ENCODE data around the gene SFXN5.

SFXN5 gene

GRCh38 chr2:73035899-73036711 lies 35.4 kb downstream of the SFXN5 start:
- Histone ChIP-seq H3K36me3 (ENCODE audit: low read depth) (0 out of 2 replicates have a peak, but pooled peaks cover 4% of the 10 kb centered on the region), H3K9me3 (ENCODE audit: severe bottlenecking) (no peaks in the 10 kb centered on the region), H3K4me1 (ENCODE audit: insufficient read depth, poor library complexity, severe bottlenecking) (no peaks in the 10 kb centered on the region), H3K4me3 (ENCODE audit: severe bottlenecking) (no peak overlapping the region), H3K27ac (ENCODE audit: poor library complexity, severe bottlenecking) (no peak overlapping the region), H3K27me3 (ENCODE audit: insufficient read depth, poor library complexity, severe bottlenecking) (no peaks in the 10 kb centered on the region)
- ATAC-seq (ENCODE audit: low read depth), result no peak
- TF ChIP-seq CTCF (IDR thresholded peaks at IDR 0.05; ENCODE audit: poor library complexity, severe bottlenecking), result no peak
- no peak for DNase-seq (ENCODE audit: low spot score)

- ATAC-seq (ENCODE audit: low read depth), result no peak
- H3K27ac ChIP-seq (ENCODE audit: poor library complexity, severe bottlenecking), result no peak overlapping the region
- H3K27me3 ChIP-seq (ENCODE audit: insufficient read depth, poor library complexity, severe bottlenecking), result no peaks in the 10 kb centered on the region
- H3K4me1 ChIP-seq (ENCODE audit: insufficient read depth, poor library complexity, severe bottlenecking), result no peaks in the 10 kb centered on the region
- no peak for DNase-seq (ENCODE audit: low spot score)
- H3K4me3 ChIP-seq (ENCODE audit: severe bottlenecking), result no peak overlapping the region
- no peak for TF ChIP-seq CTCF (IDR thresholded peaks at IDR 0.05; ENCODE audit: poor library complexity, severe bottlenecking)
- no peaks in the 10 kb centered on the region for H3K9me3 ChIP-seq (ENCODE audit: severe bottlenecking)
- 0 out of 2 replicates have a peak, but pooled peaks cover 4% of the 10 kb centered on the region for H3K36me3 ChIP-seq (ENCODE audit: low read depth)
Measured at GRCh38 chr2:73034661-73035375, 36.7 kb downstream of the SFXN5 start.

- ATAC-seq (ENCODE audit: low read depth), result peak; percentile 38; the same call in 1 of the 3 replicates
- DNase-seq (ENCODE audit: low spot score), result no peak
Measured at GRCh38 chr2:73033766-73034381, 37.6 kb downstream of the SFXN5 start.

DNA sequence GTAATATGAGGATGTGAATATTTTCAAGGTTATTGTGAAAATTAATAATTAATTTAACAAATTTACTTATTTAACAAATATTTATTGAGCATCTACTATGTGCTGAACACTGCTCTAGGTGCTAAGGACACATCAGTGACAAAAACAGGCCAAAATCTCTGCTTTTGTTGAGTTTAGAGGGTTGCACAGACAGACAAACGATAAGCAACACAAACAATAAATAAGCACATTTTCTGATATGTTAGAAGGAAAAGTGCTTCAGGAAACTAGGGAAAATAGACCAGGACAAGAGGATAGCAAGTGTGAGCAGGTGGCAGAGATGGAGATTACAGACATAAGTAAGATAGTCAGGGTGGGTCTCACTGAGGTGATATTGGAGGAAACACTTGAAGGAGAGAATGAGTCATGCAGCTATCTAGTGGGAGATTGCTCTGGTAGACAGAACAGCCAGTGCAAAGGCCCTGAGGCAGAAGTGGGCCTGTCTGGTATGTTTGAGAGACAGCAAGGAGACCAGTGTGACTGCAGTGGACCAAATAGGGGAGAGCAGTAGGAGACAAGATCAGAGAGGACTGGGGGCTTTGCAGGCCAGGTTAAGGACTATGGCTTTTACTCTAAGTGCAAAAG lies 38.3 kb downstream of the SFXN5 start:
- ATAC-seq (ENCODE audit: low read depth) (no peak), DNase-seq (ENCODE audit: low spot score) (no peak)
- no peak overlapping the region for H3K4me3 ChIP-seq (ENCODE audit: severe bottlenecking)
- no peaks in the 10 kb centered on the region for H3K36me3 ChIP-seq (ENCODE audit: low read depth)
- no peaks in the 10 kb centered on the region for H3K4me1 ChIP-seq (ENCODE audit: insufficient read depth, poor library complexity, severe bottlenecking)
- no peak for TF ChIP-seq CTCF (IDR thresholded peaks at IDR 0.05; ENCODE audit: poor library complexity, severe bottlenecking)
- H3K27ac ChIP-seq (ENCODE audit: poor library complexity, severe bottlenecking), result no peak overlapping the region
- no peaks in the 10 kb centered on the region for H3K27me3 ChIP-seq (ENCODE audit: insufficient read depth, poor library complexity, severe bottlenecking)
- H3K9me3 ChIP-seq (ENCODE audit: severe bottlenecking), result no peaks in the 10 kb centered on the region

More at GRCh38 chr2:73033766-73034381, 37.6 kb downstream of the SFXN5 start:
- H3K27ac ChIP-seq (ENCODE audit: poor library complexity, severe bottlenecking), result no peak overlapping the region
- H3K27me3 ChIP-seq (ENCODE audit: insufficient read depth, poor library complexity, severe bottlenecking), result no peaks in the 10 kb centered on the region
- TF ChIP-seq CTCF (IDR thresholded peaks at IDR 0.05; ENCODE audit: poor library complexity, severe bottlenecking), result no peak
- no peaks in the 10 kb centered on the region for H3K9me3 ChIP-seq (ENCODE audit: severe bottlenecking)
- no peak overlapping the region for H3K4me3 ChIP-seq (ENCODE audit: severe bottlenecking)
- no peaks in the 10 kb centered on the region for H3K4me1 ChIP-seq (ENCODE audit: insufficient read depth, poor library complexity, severe bottlenecking)
- H3K36me3 ChIP-seq (ENCODE audit: low read depth), result no peaks in the 10 kb centered on the region
